ENCODE results near the gene PPP2R2B. TPM values are rescaled to one million over a fixed set of nuclear protein-coding genes. Genes with fewer than 3 reads are reported as not detected.

The PPP2R2B gene
- polyA plus RNA-seq, 2 of the 4 experiments (the other 2 are of a cell fraction) = not detected

DNA sequence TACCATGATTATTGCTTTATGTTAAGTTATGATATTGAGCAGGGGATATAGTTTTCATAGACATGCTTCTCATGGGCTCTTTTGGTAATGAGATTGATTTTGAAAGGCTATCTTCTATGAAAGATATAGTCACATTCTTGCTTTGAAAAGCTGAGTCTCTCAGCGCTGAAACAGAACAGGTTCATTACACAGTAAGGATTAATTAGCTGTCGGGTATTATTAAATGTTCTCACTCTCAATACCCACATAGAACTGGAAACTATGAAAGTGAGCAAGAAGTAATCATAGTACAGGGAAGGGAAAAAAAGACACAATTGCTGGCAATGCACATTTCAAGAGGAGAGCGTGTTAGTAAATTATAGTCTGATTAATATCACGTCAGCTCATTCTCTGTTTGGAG lies 190.9 kb downstream of the PPP2R2B start:
- WGBS (ENCODE audit: missing lambda C conversion rate) = 46% methylated on average over 4 of the region's 4 CpGs
- Histone ChIP-seq H3K4me1 (no peaks in the 10 kb centered on the region), H3K27ac (no peak overlapping the region), H3K4me2 (no peak overlapping the region), H3K4me3 (no peak overlapping the region), H3K9me3 (no peaks in the 10 kb centered on the region)
- FAIRE-seq (no peak), DNase-seq (ENCODE audit: low read depth in 1 of 2, low spot score in 1 of 2) (no peak), ATAC-seq (no peak)
- POLR2A ChIA-PET = no interaction called here
- CTCF ChIA-PET = no interaction called here
- TF ChIP-seq MAZ (IDR thresholded peaks at IDR 0.05; ENCODE audit: borderline replicate concordance, low read depth, low read length) (no peak), HOXB13 (CRISPR knock-in tag; IDR thresholded peaks at IDR 0.05; ENCODE audit: low read depth) (no peak)

DNA sequence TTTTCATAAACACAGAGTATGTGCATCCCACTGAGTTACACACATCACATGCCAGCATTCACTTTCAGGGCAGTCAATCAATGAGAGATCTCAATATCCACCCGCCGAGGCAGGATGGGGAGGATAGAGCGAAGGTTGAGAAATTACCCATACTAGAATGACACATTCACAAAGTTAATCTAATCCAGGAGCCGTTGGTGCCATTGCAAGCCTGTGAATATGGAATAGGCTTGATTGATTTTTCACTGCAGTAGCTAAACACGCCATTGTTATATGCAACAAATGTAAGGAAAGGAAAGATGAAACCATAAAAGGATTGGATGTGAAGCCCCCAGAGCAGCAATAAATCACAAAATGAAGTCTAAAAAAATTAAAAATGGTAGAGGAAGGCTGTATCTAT lies 194.7 kb downstream of the PPP2R2B start:
- no peak overlapping the region for H3K4me2 ChIP-seq
- no peaks in the 10 kb centered on the region for H3K9me3 ChIP-seq
- FAIRE-seq (no peak), DNase-seq (ENCODE audit: low read depth in 1 of 2, low spot score in 1 of 2) (no peak), ATAC-seq (no peak)
- H3K4me1 ChIP-seq = no peaks in the 10 kb centered on the region
- H3K27ac ChIP-seq = no peak overlapping the region
- no peak overlapping the region for H3K4me3 ChIP-seq
- CTCF ChIA-PET = no interaction called here
- WGBS (ENCODE audit: missing lambda C conversion rate) = 28% methylated on average over 5 of the region's 5 CpGs
- TF ChIP-seq HDAC2 (IDR thresholded peaks at IDR 0.05) (no peak), RCOR1 (IDR thresholded peaks at IDR 0.05; ENCODE audit: low read depth, low read length) (no peak), FOSB (CRISPR knock-in tag; IDR thresholded peaks at IDR 0.05) (no peak), GATA3 (IDR thresholded peaks at IDR 0.05; ENCODE audit: borderline replicate concordance) (no peak), NPAS2 (CRISPR knock-in tag; IDR thresholded peaks at IDR 0.05; ENCODE audit: borderline replicate concordance) (no peak), EHF (CRISPR knock-in tag; IDR thresholded peaks at IDR 0.05) (no peak), HOXA7 (CRISPR knock-in tag; IDR thresholded peaks at IDR 0.05) (no peak), CHD4 (IDR thresholded peaks at IDR 0.05; ENCODE audit: borderline replicate concordance) (no peak), MAZ (IDR thresholded peaks at IDR 0.05; ENCODE audit: borderline replicate concordance, low read depth, low read length) (no peak), JUN (IDR thresholded peaks at IDR 0.05) (no peak), ESRRA (IDR thresholded peaks at IDR 0.05; ENCODE audit: borderline replicate concordance, low read length) (no peak)
- TF ChIP-seq, protein P1, sequence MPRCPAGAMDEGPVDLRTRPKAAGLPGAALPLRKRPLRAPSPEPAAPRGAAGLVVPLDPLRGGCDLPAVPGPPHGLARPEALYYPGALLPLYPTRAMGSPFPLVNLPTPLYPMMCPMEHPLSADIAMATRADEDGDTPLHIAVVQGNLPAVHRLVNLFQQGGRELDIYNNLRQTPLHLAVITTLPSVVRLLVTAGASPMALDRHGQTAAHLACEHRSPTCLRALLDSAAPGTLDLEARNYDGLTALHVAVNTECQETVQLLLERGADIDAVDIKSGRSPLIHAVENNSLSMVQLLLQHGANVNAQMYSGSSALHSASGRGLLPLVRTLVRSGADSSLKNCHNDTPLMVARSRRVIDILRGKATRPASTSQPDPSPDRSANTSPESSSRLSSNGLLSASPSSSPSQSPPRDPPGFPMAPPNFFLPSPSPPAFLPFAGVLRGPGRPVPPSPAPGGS (IDR thresholded peaks at IDR 0.05) = no peak
- TF ChIP-seq, protein P2, sequence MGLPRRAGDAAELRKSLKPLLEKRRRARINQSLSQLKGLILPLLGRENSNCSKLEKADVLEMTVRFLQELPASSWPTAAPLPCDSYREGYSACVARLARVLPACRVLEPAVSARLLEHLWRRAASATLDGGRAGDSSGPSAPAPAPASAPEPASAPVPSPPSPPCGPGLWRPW (IDR thresholded peaks at IDR 0.05) = no peak
- TF ChIP-seq, protein P3, sequence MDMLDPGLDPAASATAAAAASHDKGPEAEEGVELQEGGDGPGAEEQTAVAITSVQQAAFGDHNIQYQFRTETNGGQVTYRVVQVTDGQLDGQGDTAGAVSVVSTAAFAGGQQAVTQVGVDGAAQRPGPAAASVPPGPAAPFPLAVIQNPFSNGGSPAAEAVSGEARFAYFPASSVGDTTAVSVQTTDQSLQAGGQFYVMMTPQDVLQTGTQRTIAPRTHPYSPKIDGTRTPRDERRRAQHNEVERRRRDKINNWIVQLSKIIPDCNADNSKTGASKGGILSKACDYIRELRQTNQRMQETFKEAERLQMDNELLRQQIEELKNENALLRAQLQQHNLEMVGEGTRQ (IDR thresholded peaks at IDR 0.05) = no peak
- TF ChIP-seq, protein P4, sequence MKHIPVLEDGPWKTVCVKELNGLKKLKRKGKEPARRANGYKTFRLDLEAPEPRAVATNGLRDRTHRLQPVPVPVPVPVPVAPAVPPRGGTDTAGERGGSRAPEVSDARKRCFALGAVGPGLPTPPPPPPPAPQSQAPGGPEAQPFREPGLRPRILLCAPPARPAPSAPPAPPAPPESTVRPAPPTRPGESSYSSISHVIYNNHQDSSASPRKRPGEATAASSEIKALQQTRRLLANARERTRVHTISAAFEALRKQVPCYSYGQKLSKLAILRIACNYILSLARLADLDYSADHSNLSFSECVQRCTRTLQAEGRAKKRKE (CRISPR knock-in tag; IDR thresholded peaks at IDR 0.05; ENCODE audit: low read depth) = no peak
- POLR2A ChIA-PET = no interaction called here

DNA sequence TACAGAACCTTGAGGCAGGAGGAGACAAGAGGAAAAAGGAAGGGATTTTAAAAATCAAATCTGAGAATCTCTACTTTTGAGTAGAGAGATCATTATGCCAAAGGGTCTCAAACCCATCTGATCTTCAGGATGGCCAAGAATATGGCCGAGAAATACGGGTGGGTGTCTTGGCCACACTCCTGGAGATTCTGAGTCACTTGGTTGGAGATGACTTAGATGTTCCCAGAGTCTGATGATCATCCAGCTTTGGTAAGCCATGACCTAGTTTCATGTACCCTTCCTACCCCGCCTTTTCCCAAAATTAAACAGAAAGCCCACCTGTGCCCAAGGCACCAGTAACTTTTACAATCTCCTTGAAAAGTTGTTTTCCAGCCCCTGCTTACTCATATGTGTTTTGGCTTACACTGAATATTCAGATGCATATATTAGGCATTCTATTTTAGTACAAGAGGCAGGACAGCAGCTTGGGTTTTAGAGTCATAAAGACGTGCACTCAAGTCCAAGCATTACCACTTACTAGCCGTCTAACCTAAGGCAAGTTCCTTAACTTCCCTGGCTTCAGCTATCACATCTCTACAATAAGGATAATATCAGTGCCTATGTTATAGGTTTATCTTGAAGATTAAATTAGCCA lies 195.5 kb downstream of the PPP2R2B start:
- no peaks in the 10 kb centered on the region for H3K4me1 ChIP-seq
- WGBS (ENCODE audit: missing lambda C conversion rate) = under 1% methylated on average over 5 of the region's 5 CpGs
- FAIRE-seq = peak; percentile 56
- TF ChIP-seq CBX8 (IDR thresholded peaks at IDR 0.05) = no peak
- TF ChIP-seq JUN (IDR thresholded peaks at IDR 0.05) = no peak
- no peak for TF ChIP-seq ZNF302 (CRISPR knock-in tag; IDR thresholded peaks at IDR 0.05)
- TF ChIP-seq EHMT2 (IDR thresholded peaks at IDR 0.05; ENCODE audit: low read depth) = no peak
- no peak for TF ChIP-seq SMC3 (IDR thresholded peaks at IDR 0.05)
- no peak for TF ChIP-seq ZC3H11A (IDR thresholded peaks at IDR 0.05)
- no peaks in the 10 kb centered on the region for H3K9me3 ChIP-seq
- no peak for DNase-seq (ENCODE audit: low read depth in 1 of 2, low spot score in 1 of 2)
- no peak overlapping the region for H3K27ac ChIP-seq
- ChIA-PET CTCF (no interaction called here), POLR2A (no interaction called here)
- no peak overlapping the region for H3K4me3 ChIP-seq
- no peak for ATAC-seq
- H3K4me2 ChIP-seq = no peak overlapping the region
